Astrocyte of the cerebellum (primary cell): Measurements from ENCODE around the gene SLC17A2.

Experiments
- DNase-seq: peaks from one replicate; pipeline ENCODE4 v3.0.0-alpha.2; 2011; ENCODE audit warnings: low read depth
- H3K4me3 ChIP-seq: 2 replicates; pipeline ENCODE4 v1.5.1; 2011; ENCODE audit warnings: mild to moderate bottlenecking, low read depth, low read length, moderate library complexity
- CTCF ChIP-seq: IDR thresholded peaks from 2 replicates; pipeline ENCODE4 v1.5.1; 2012; ENCODE audit warnings: low read length, low read depth, moderate library complexity, mild to moderate bottlenecking; ENCODE audit errors: missing control alignments
- in situ Hi-C: cut with HindIII; loops from 2 replicates; pipeline ENCODE4 v1.10.0; 2017; ENCODE audit warnings: low sequenced_read_pairs

Gene SLC17A2

GRCh38 chr6:25960734-25961133, 30.2 kb upstream of the SLC17A2 start:
- TF ChIP-seq CTCF, result no peak
- no peak for DNase-seq
- in situ Hi-C loops, result no loop called here
- no peak overlapping the region for H3K4me3 ChIP-seq

GRCh38 chr6:25959890-25960536, 29.5 kb upstream of the SLC17A2 start:
- no peak for DNase-seq
- no peak for TF ChIP-seq CTCF
- in situ Hi-C loops, result no loop called here
- H3K4me3 ChIP-seq, result no peak overlapping the region

DNA sequence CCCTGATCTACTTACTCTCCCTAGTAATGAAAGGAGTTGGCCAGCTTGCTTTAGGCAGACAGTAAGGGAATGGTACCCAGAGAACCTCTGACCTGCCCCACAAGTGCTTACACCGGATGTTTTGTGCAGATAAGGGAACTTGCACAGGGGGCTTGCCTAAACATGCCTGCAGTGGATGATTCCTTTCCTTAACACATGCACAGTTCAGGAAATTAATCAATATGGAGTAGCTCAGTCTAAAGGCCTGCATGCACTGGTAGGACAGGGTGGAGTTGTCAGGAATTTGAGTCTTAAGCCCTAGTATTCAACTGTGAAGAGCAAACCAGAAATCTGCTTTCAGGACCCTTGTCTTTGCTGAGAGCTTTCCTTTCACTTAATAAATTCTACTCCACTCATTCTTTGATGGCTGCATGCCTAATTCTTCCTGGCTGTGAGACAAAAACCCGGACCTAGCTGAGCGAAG, 28.2 kb upstream of the SLC17A2 start:
- no peak for TF ChIP-seq CTCF
- no peak for DNase-seq
- H3K4me3 ChIP-seq, result no peak overlapping the region
- in situ Hi-C loops, result no loop called here

- H3K4me3 ChIP-seq, result no peak overlapping the region
- no peak for DNase-seq
- TF ChIP-seq CTCF, result no peak
These were observed 25.7 kb upstream of the SLC17A2 start for GRCh38 chr6:25956226-25956625.

DNA sequence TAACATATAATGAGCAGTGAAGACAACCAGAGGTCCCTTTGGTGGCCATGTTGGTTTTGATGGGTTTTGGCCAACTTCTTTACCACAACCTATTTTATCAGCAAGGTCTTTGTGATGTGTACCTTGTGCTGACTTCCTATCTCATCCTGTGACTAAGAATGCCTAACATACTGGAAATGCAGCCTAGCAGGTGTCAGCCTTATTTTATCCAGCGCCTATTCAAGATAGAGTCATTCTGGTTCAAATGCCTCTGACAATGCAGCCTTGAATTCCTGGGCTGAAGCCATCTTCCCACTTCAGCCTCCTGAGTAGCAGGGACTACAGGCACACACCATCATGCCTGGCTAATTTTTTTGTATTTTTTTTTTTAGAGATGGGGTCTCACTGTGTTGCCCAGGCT, 24.3 kb upstream of the SLC17A2 start:
- no peak for DNase-seq
- in situ Hi-C loops, result no loop called here
- TF ChIP-seq CTCF, result no peak
- H3K4me3 ChIP-seq, result no peak overlapping the region

More at GRCh38 chr6:25956226-25956625, 25.7 kb upstream of the SLC17A2 start:
- in situ Hi-C loops, result no loop called here

DNA sequence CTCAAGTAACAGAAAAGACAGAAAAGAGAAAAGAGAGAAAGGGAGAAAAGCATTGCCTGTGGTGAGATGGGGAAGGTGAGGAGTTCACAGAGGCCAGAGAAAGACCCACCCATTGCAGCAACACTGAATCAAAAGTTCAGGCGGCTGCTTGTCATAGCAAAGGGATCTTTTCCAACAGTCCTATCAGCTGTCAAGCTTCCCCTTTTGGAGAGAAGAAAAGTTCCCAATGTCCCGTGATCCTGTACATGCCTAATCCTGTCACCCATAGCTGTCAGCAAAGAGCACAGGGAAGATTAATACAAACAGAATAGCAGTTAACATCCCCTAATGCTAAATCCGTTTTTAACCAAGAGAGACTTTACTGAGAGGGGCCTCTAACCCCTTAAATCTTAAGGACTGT, 23.2 kb upstream of the SLC17A2 start:
- no peak for TF ChIP-seq CTCF
- in situ Hi-C loops, result no loop called here
- DNase-seq, result no peak

More for the DNA sequence above, 23.2 kb upstream of the SLC17A2 start:
- H3K4me3 ChIP-seq, result no peak overlapping the region
